ENCODE data around the gene DYNLL1.

DNA sequence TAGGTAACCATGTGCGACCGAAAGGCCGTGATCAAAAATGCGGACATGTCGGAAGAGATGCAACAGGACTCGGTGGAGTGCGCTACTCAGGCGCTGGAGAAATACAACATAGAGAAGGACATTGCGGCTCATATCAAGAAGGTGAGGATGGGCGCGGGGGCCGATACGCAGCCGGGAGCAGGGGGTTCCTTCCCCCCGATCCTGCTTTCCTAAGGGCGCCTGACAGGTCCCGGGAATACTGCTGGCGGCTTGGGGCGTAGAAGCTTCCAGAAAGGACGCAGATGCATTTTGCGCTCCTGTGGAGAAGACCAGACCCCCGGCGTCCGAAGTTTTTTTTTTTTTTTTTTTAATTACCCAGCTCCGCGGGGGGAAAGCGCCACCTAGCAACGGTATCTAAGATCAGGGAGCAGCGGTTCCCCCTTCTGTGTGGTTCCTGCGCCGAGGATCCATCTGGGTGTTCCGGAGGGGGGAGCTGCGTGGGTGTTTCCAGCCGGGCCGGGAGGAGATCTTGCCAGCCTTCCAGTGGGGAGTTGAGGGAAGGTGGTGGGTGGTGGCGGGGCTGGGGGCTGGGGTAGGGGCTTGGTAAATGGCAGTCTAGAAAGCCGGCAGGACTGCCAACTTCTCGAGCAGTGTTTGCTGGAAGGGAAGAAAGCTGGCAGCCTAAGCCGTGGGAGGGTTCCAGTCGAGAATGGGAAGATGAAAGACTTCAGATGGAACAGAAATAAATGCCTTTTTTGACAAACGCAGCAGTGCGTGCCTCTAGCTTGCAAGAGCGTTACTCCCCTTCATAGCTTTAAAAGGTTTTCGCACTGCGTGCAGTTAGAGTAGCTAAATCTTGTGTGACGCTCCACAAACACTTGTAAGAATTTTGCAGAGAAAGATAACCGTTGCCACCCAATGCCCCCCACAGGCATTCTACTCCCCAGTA lies 764 bp downstream of the DYNLL1 start:
- TF ChIP-seq, protein P1, sequence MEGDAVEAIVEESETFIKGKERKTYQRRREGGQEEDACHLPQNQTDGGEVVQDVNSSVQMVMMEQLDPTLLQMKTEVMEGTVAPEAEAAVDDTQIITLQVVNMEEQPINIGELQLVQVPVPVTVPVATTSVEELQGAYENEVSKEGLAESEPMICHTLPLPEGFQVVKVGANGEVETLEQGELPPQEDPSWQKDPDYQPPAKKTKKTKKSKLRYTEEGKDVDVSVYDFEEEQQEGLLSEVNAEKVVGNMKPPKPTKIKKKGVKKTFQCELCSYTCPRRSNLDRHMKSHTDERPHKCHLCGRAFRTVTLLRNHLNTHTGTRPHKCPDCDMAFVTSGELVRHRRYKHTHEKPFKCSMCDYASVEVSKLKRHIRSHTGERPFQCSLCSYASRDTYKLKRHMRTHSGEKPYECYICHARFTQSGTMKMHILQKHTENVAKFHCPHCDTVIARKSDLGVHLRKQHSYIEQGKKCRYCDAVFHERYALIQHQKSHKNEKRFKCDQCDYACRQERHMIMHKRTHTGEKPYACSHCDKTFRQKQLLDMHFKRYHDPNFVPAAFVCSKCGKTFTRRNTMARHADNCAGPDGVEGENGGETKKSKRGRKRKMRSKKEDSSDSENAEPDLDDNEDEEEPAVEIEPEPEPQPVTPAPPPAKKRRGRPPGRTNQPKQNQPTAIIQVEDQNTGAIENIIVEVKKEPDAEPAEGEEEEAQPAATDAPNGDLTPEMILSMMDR (conservative IDR thresholded peaks at IDR 0.05) = no peak
- no peak for TF ChIP-seq EZH2 (IDR thresholded peaks at IDR 0.05; ENCODE audit: low read depth)

Data from PC-9 (cell line).